Panc1 (cell line): ENCODE results near the gene YPEL1. TPM values are rescaled to one million over a fixed set of nuclear protein-coding genes. Genes with fewer than 3 reads are reported as not detected.

Experiments
- ATAC-seq: fragments of 200-7000 bp; cut with Tn5 transposase; 2 replicates; pipeline ENCODE4 v1.9.1; 2020; ENCODE audit warnings: mild to moderate bottlenecking, moderate library complexity
- BruUV-seq: library from RNA; stranded (reverse); fragments of 400-500 nt; replicated peaks from 2 replicates; lab custom pipeline; 2021; lab: Mats Ljungman, UMichigan
- CTCF ChIA-PET: fragments of 300-600 bp; sonication (Branson Sonifier 250); formaldehyde crosslinking; loops from one replicate; lab custom pipeline; 2022; ENCODE audit warnings: antibody characterized with exemption; lab: Charles Lee
- POLR2A ChIA-PET: fragments of 300-600 bp; sonication (Branson Sonifier 250); formaldehyde crosslinking; loops from one replicate; lab custom pipeline; 2022; ENCODE audit warnings: antibody characterized with exemption; lab: Charles Lee
- DNase-seq: peaks from one replicate; pipeline ENCODE4 v3.0.0-alpha.2; 2010; ENCODE audit warnings: low read depth, low spot score
- H3K27ac ChIP-seq: 2 replicates; pipeline ENCODE4 v1.5.1; 2011; ENCODE audit warnings: mild to moderate bottlenecking, low read length, inconsistent platforms
- H3K27me3 ChIP-seq: fragments of 200-500 bp; sonication (Bioruptor generic); 2 replicates; pipeline ENCODE4 v1.6.0; 2014; ENCODE audit warnings: low read length, inconsistent platforms; ENCODE audit not compliant: control insufficient read depth, insufficient read depth
- H3K36me3 ChIP-seq: fragments of 200-500 bp; sonication (Bioruptor generic); 2 replicates; pipeline ENCODE4 v1.5.1; 2014; ENCODE audit warnings: inconsistent platforms, mild to moderate bottlenecking, low read length, moderate library complexity; ENCODE audit not compliant: control insufficient read depth, insufficient read depth
- H3K4me1 ChIP-seq: 2 replicates; pipeline ENCODE4 v1.5.1; 2011; ENCODE audit warnings: inconsistent platforms, mild to moderate bottlenecking, low read length, moderate library complexity; ENCODE audit not compliant: control insufficient read depth, insufficient read depth
- H3K4me3 ChIP-seq, 2 experiments: 2 replicates each; pipeline ENCODE4 v1.5.1; 2011 to 2012; ENCODE audit warnings: low read depth in 2 of 2, low read length in 2 of 2, mild to moderate bottlenecking in 2 of 2, inconsistent platforms in 1 of 2, moderate library complexity in 1 of 2
- H3K9me3 ChIP-seq: fragments of 200-500 bp; sonication (Bioruptor generic); 2 replicates; pipeline ENCODE4 v1.5.1; 2014; ENCODE audit warnings: low read depth, mild to moderate bottlenecking, inconsistent platforms, low read length, moderate library complexity; ENCODE audit not compliant: control insufficient read depth, insufficient read depth
- CTCF ChIP-seq: fragments of 450-650 bp; IDR thresholded peaks from 2 replicates; pipeline ENCODE4 v1.5.1; 2017; ENCODE audit warnings: mild to moderate bottlenecking
- POLR2AphosphoS5 ChIP-seq: IDR thresholded peaks from 2 replicates; pipeline ENCODE4 v1.6.1; 2012; ENCODE audit warnings: mild to moderate bottlenecking, low read depth, low read length, moderate library complexity
- REST ChIP-seq, 2 experiments: IDR thresholded peaks; 2 replicates each; pipeline ENCODE4 v1.6.1; 2011 to 2012; ENCODE audit warnings: low read depth in 2 of 2, control low read depth in 1 of 2, low read length in 1 of 2, mild to moderate bottlenecking in 1 of 2, moderate library complexity in 1 of 2; ENCODE audit not compliant: insufficient read depth in 1 of 2
- SIN3A ChIP-seq: IDR thresholded peaks from 2 replicates; pipeline ENCODE4 v1.6.1; 2012; ENCODE audit warnings: low read depth, mild to moderate bottlenecking, low read length, moderate library complexity, borderline replicate concordance; ENCODE audit not compliant: insufficient read depth
- TCF7L2 ChIP-seq: IDR thresholded peaks from 2 replicates; pipeline ENCODE4 v1.6.1; 2011; ENCODE audit warnings: mild to moderate bottlenecking, low read depth, low read length, inconsistent platforms
- in situ Hi-C: cut with HindIII; loops from 2 replicates; pipeline ENCODE4 v1.10.0; 2016; ENCODE audit warnings: low sequenced_read_pairs, low pct_unique_long_range_greater_than_20kb
- intact Hi-C: fragments of 100-400 bp; cut with micrococcal nuclease; formaldehyde crosslinking; loops from one replicate; pipeline ENCODE4 v1.10.0; 2022; ENCODE audit not compliant: unreplicated experiment
- total RNA-seq: library from RNA; stranded (reverse); gene quantifications from one replicate; pipeline ENCODE4 v1.2.1, GENCODE V29; 2021; ENCODE audit not compliant: unreplicated experiment

Gene YPEL1
- total RNA-seq, 1 experiment from 2014 or later = 4.0 TPM

- ATAC-seq (no peak), DNase-seq (no peak)
- peak overlapping the region; percentile 55 to 69 for H3K4me3 ChIP-seq
- in situ Hi-C loops = no loop called here
- TF ChIP-seq CTCF = no peak
- TF ChIP-seq SIN3A = no peak
- no peak for TF ChIP-seq POLR2AphosphoS5
- TF ChIP-seq REST (IDR thresholded peaks at IDR 0.05; ENCODE audit: insufficient read depth in 1 of 2, low read depth in 2 of 2, low read length in 1 of 2) = no peak
- no peak for TF ChIP-seq TCF7L2
- H3K27me3 ChIP-seq = no peaks in the 10 kb centered on the region
- H3K9me3 ChIP-seq = no peaks in the 10 kb centered on the region
- no peaks in the 10 kb centered on the region for H3K36me3 ChIP-seq
- CTCF ChIA-PET = no interaction called here
- H3K27ac ChIP-seq = peak overlapping the region; percentile 63
- intact Hi-C loops = no loop called here
- BruUV-seq = TSS peak; percentile 74
- POLR2A ChIA-PET = no interaction called here
- H3K4me1 ChIP-seq = peaks cover 6% of the 10 kb centered on the region; the same call in 1 of the 2 replicates
Measured at GRCh38 chr22:21734540-21735199, 924 bp downstream of the YPEL1 start.

- no TSS peak for BruUV-seq
- ATAC-seq = no peak
- intact Hi-C loops = no loop called here
- Histone ChIP-seq H3K4me1 (peaks cover 6% of the 10 kb centered on the region; the same call in 1 of the 2 replicates), H3K9me3 (no peaks in the 10 kb centered on the region), H3K36me3 (no peaks in the 10 kb centered on the region), H3K27ac (no peak overlapping the region), H3K27me3 (no peaks in the 10 kb centered on the region), H3K4me3 (no peak overlapping the region)
- ChIA-PET POLR2A (no interaction called here), CTCF (no interaction called here)
- in situ Hi-C loops = no loop called here
- no peak for TF ChIP-seq SIN3A
- no peak for TF ChIP-seq TCF7L2
- TF ChIP-seq POLR2AphosphoS5 = no peak
- TF ChIP-seq CTCF = no peak
- no peak for TF ChIP-seq REST (IDR thresholded peaks at IDR 0.05; ENCODE audit: insufficient read depth in 1 of 2, low read depth in 2 of 2, low read length in 1 of 2)
- no peak for DNase-seq
Measured at GRCh38 chr22:21731503-21731902, 4.1 kb downstream of the YPEL1 start.
